Neural crest cell (in vitro differentiated cells): Measurements from ENCODE around the gene KCNA1. TPM values are rescaled to one million over a fixed set of nuclear protein-coding genes. Genes with fewer than 3 reads are reported as not detected.

ENCODE experiments used
- DNase-seq: peaks from one replicate; pipeline ENCODE4 v3.0.0; 2021; ENCODE audit warnings: low read depth, mixed read lengths, low spot score
- H3K27ac Mint-ChIP-seq: one replicate; pipeline ENCODE4 v1.8.0; 2021; ENCODE audit warnings: mild to moderate bottlenecking, mixed read lengths; ENCODE audit not compliant: unreplicated experiment
- H3K27me3 Mint-ChIP-seq: 2 replicates; pipeline ENCODE4 v1.8.0; 2021; ENCODE audit warnings: low read depth, mild to moderate bottlenecking, mixed read lengths
- H3K36me3 Mint-ChIP-seq: 2 replicates; pipeline ENCODE4 v1.8.0; 2021; ENCODE audit warnings: low read depth, mild to moderate bottlenecking, mixed read lengths
- H3K4me1 Mint-ChIP-seq: 2 replicates; pipeline ENCODE4 v1.8.0; 2021; ENCODE audit warnings: mixed read lengths
- H3K4me3 Mint-ChIP-seq: one replicate; pipeline ENCODE4 v1.8.0; 2021; ENCODE audit warnings: mild to moderate bottlenecking, mixed read lengths
- H3K9me3 Mint-ChIP-seq: 2 replicates; pipeline ENCODE4 v1.8.0; 2021; ENCODE audit warnings: mixed read lengths
- CTCF ChIP-seq: fragments of 200-600 bp; sonication (generic); conservative IDR thresholded peaks from 2 replicates; pipeline ENCODE4 v1.5.0; 2021; ENCODE audit warnings: antibody characterized with exemption, mild to moderate bottlenecking
- total RNA-seq: library from RNA; stranded (reverse); gene quantifications from 2 replicates; pipeline ENCODE4 v1.2.1, GENCODE V29; 2021

KCNA1 gene
- total RNA-seq, 1 donor from 2014 or later: 0.37 TPM

DNA sequence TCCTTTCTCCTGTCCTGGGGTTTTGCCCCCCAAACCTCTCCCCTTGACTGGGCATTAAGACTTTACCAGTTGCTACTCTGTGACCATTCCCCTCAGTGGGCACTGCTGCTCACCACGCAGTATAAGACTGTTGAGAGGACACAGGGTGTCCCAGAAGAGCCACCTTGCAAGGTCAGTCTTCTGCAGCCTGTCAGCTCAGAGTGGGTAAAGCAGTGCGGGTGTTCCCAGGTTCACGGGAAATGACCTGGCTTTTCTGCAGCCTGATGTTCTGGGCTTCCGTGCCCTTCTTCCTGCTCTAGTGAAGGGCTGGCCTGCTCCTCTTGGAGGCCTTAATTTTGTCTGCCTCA, 34.2 kb downstream of the KCNA1 start:
- Mint-ChIP-seq H3K4me1 (peaks cover 8% of the 10 kb centered on the region), H3K36me3 (no peaks in the 10 kb centered on the region), H3K4me3 (no peak overlapping the region), H3K9me3 (no peaks in the 10 kb centered on the region), H3K27me3 (peaks cover 4% of the 10 kb centered on the region), H3K27ac (no peak overlapping the region)
- DNase-seq: no peak
- no peak for TF ChIP-seq CTCF

DNA sequence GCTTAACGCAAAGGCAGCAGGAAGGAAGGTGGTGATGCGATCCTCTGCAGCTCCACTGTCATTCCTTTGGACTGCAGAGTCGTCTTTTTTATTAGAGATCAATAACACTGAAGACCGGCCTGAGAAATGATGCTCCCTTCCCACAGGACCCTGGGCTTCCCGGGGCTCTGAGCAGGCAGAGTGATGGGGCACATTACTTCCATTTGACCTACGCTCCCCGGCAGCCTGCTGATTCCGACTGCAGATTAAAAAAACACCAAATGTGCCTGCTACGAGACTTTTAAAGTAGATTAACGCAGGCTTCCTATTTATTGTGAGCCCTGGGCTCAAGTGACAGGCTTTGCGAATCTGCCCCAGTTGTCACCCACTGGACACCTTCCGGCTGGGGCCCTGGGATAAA, 37.5 kb downstream of the KCNA1 start:
- no peaks in the 10 kb centered on the region for H3K36me3 Mint-ChIP-seq
- no peak for TF ChIP-seq CTCF
- no peaks in the 10 kb centered on the region for H3K9me3 Mint-ChIP-seq
- peaks cover 12% of the 10 kb centered on the region for H3K27me3 Mint-ChIP-seq
- no peak overlapping the region for H3K4me3 Mint-ChIP-seq
- no peak for DNase-seq
- peaks cover 8% of the 10 kb centered on the region for H3K4me1 Mint-ChIP-seq
- peak overlapping the region; percentile 45 for H3K27ac Mint-ChIP-seq

DNA sequence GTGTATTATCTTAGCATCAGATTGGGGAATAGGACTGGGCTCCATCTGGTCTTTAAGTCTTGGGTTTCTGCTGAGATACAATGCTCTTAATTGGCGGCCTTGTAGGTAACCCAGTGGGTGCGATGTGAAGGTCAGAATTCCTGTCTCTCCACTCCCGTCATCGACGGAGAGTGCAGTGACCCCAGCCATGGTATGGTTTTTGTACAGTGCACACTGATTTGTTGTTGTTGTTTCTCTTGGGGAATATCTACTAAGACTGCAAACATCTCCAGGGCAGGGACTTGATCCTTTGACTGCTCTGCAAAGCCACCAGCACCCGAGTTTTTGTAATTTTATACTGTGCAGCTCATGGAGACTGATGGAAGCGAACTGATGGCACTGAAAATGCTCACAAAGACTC, 41.4 kb downstream of the KCNA1 start:
- H3K27me3 Mint-ChIP-seq: peaks cover 40% of the 10 kb centered on the region
- no peak for DNase-seq
- no peak for TF ChIP-seq CTCF
- H3K4me3 Mint-ChIP-seq: no peak overlapping the region
- H3K9me3 Mint-ChIP-seq: no peaks in the 10 kb centered on the region
- H3K27ac Mint-ChIP-seq: no peak overlapping the region
- no peaks in the 10 kb centered on the region for H3K36me3 Mint-ChIP-seq
- H3K4me1 Mint-ChIP-seq: peaks cover 8% of the 10 kb centered on the region

- H3K36me3 Mint-ChIP-seq: no peaks in the 10 kb centered on the region
- DNase-seq: no peak
These were observed 41.9 kb downstream of the KCNA1 start for GRCh38 chr12:4951601-4952000.

GRCh38 chr12:4954621-4955354, 45.1 kb downstream of the KCNA1 start:
- no peak overlapping the region for H3K27ac Mint-ChIP-seq
- no peak overlapping the region for H3K4me3 Mint-ChIP-seq
- no peaks in the 10 kb centered on the region for H3K4me1 Mint-ChIP-seq
- no peaks in the 10 kb centered on the region for H3K36me3 Mint-ChIP-seq
- no peak for DNase-seq
- TF ChIP-seq CTCF: no peak
- H3K27me3 Mint-ChIP-seq: peaks cover 66% of the 10 kb centered on the region
- H3K9me3 Mint-ChIP-seq: no peaks in the 10 kb centered on the region

More at GRCh38 chr12:4951601-4952000, 41.9 kb downstream of the KCNA1 start:
- Mint-ChIP-seq H3K27ac (no peak overlapping the region), H3K4me3 (no peak overlapping the region), H3K27me3 (peaks cover 44% of the 10 kb centered on the region), H3K9me3 (no peaks in the 10 kb centered on the region), H3K4me1 (peaks cover 8% of the 10 kb centered on the region)
- TF ChIP-seq CTCF: no peak
